Measurements from ENCODE around the gene CDC42BPG. TPM values are rescaled to one million over a fixed set of nuclear protein-coding genes. Genes with fewer than 3 reads are reported as not detected.

The CDC42BPG gene
- total RNA-seq, 1 donor from 2014 or later = 0.35 TPM

GRCh38 chr11:64790205-64791095 is 54.0 kb downstream of the CDC42BPG start:
- Mint-ChIP-seq H3K4me1 (ENCODE audit: low read depth) (no peaks in the 10 kb centered on the region), H3K27me3 (ENCODE audit: low read depth) (no peaks in the 10 kb centered on the region), H3K9me3 (ENCODE audit: low read depth) (no peaks in the 10 kb centered on the region), H3K27ac (ENCODE audit: unreplicated experiment) (no peak overlapping the region), H3K36me3 (ENCODE audit: low read depth) (peaks cover 1% of the 10 kb centered on the region), H3K4me3 (ENCODE audit: unreplicated experiment) (no peak overlapping the region)
- DNase-seq (ENCODE audit: low spot score) = peak; percentile 82
- TF ChIP-seq CTCF (IDR thresholded peaks at IDR 0.05) = no peak

GRCh38 chr11:64789331-64790204 is 54.9 kb downstream of the CDC42BPG start:
- no peaks in the 10 kb centered on the region for H3K4me1 Mint-ChIP-seq (ENCODE audit: low read depth)
- H3K4me3 Mint-ChIP-seq (ENCODE audit: unreplicated experiment) = no peak overlapping the region
- H3K9me3 Mint-ChIP-seq (ENCODE audit: low read depth) = no peaks in the 10 kb centered on the region
- H3K27ac Mint-ChIP-seq (ENCODE audit: unreplicated experiment) = no peak overlapping the region
- H3K27me3 Mint-ChIP-seq (ENCODE audit: low read depth) = no peaks in the 10 kb centered on the region
- no peak for TF ChIP-seq CTCF (IDR thresholded peaks at IDR 0.05)
- DNase-seq (ENCODE audit: low spot score) = peak; percentile 87
- H3K36me3 Mint-ChIP-seq (ENCODE audit: low read depth) = peaks cover 1% of the 10 kb centered on the region

GRCh38 chr11:64788321-64789215 is 55.9 kb downstream of the CDC42BPG start:
- Mint-ChIP-seq H3K4me3 (ENCODE audit: unreplicated experiment) (no peak overlapping the region), H3K27ac (ENCODE audit: unreplicated experiment) (no peak overlapping the region), H3K27me3 (ENCODE audit: low read depth) (no peaks in the 10 kb centered on the region)

GRCh38 chr11:64787526-64788320 is 56.7 kb downstream of the CDC42BPG start:
- no peak overlapping the region for H3K4me3 Mint-ChIP-seq (ENCODE audit: unreplicated experiment)
- peak; percentile 87 for DNase-seq (ENCODE audit: low spot score)
- peak; percentile 83 for TF ChIP-seq CTCF (IDR thresholded peaks at IDR 0.05)

More at GRCh38 chr11:64788321-64789215, 55.9 kb downstream of the CDC42BPG start:
- H3K9me3 Mint-ChIP-seq (ENCODE audit: low read depth) = no peaks in the 10 kb centered on the region
- TF ChIP-seq CTCF (IDR thresholded peaks at IDR 0.05) = no peak
- DNase-seq (ENCODE audit: low spot score) = peak; percentile 81
- H3K36me3 Mint-ChIP-seq (ENCODE audit: low read depth) = peaks cover 1% of the 10 kb centered on the region
- no peaks in the 10 kb centered on the region for H3K4me1 Mint-ChIP-seq (ENCODE audit: low read depth)

More at GRCh38 chr11:64787526-64788320, 56.7 kb downstream of the CDC42BPG start:
- Mint-ChIP-seq H3K27me3 (ENCODE audit: low read depth) (no peaks in the 10 kb centered on the region), H3K36me3 (ENCODE audit: low read depth) (peaks cover 1% of the 10 kb centered on the region), H3K27ac (ENCODE audit: unreplicated experiment) (no peak overlapping the region), H3K4me1 (ENCODE audit: low read depth) (no peaks in the 10 kb centered on the region), H3K9me3 (ENCODE audit: low read depth) (no peaks in the 10 kb centered on the region)
